Measurements from ENCODE around the gene MAP3K20. TPM values are rescaled to one million over a fixed set of nuclear protein-coding genes. Genes with fewer than 3 reads are reported as not detected.

MAP3K20 gene
- total and polyA plus RNA-seq, 2 donors (not counting 1 experiment from before 2014, with no cell fraction given), result 105 to 138 TPM

GRCh38 chr2:173239644-173240043 lies 164.0 kb downstream of the MAP3K20 start:
- no peaks in the 10 kb centered on the region for H3K27me3 ChIP-seq (ENCODE audit: control insufficient read depth, insufficient read depth, low read length)
- no peaks in the 10 kb centered on the region for H4K20me1 ChIP-seq (ENCODE audit: control insufficient read depth, extremely low read depth, insufficient read depth, low read length)
- TF ChIP-seq CTCF (conservative IDR thresholded peaks at IDR 0.05 in 1 of 2, IDR thresholded peaks at IDR 0.05 in 1 of 2; ENCODE audit: low read depth in 1 of 2, low read length in 2 of 2), result no peak
- no peak for TF ChIP-seq EZH2 (IDR thresholded peaks at IDR 0.05; ENCODE audit: low read length, missing control alignments)
- H3K27ac ChIP-seq (ENCODE audit: insufficient read depth, low read length), result no peak overlapping the region
- H3K4me2 ChIP-seq (ENCODE audit: extremely low read depth, insufficient read depth, low read length), result no peak overlapping the region
- no peak overlapping the region for H2AFZ ChIP-seq (ENCODE audit: low read length)
- no peak overlapping the region for H3K4me3 ChIP-seq (replicated peaks in 1 of 4; ENCODE audit: control extremely low read depth in 1 of 4, insufficient read depth in 1 of 4, low read depth in 3 of 4, low read length in 4 of 4)
- peaks cover 1% of the 10 kb centered on the region for H3K36me3 ChIP-seq (ENCODE audit: control insufficient read depth, insufficient read depth, low read length)
- H3K9me3 ChIP-seq (ENCODE audit: control insufficient read depth, insufficient read depth, low read depth, low read length), result no peaks in the 10 kb centered on the region
- H3K9ac ChIP-seq (ENCODE audit: insufficient read depth, low read length), result no peak overlapping the region
- DNase-seq (ENCODE audit: low read depth in 2 of 2), result no peak
- H3K79me2 ChIP-seq (ENCODE audit: control insufficient read depth, insufficient read depth, low read length), result no peaks in the 10 kb centered on the region
- H3K4me1 ChIP-seq (ENCODE audit: control insufficient read depth, extremely low read depth, insufficient read depth, low read length), result no peaks in the 10 kb centered on the region

GRCh38 chr2:173240083-173240482 lies 164.4 kb downstream of the MAP3K20 start:
- Histone ChIP-seq H3K4me3 (replicated peaks in 1 of 4; ENCODE audit: control extremely low read depth in 1 of 4, insufficient read depth in 1 of 4, low read depth in 3 of 4, low read length in 4 of 4) (no peak overlapping the region), H3K4me1 (ENCODE audit: control insufficient read depth, extremely low read depth, insufficient read depth, low read length) (no peaks in the 10 kb centered on the region), H3K79me2 (ENCODE audit: control insufficient read depth, insufficient read depth, low read length) (no peaks in the 10 kb centered on the region), H4K20me1 (ENCODE audit: control insufficient read depth, extremely low read depth, insufficient read depth, low read length) (no peaks in the 10 kb centered on the region), H3K4me2 (ENCODE audit: extremely low read depth, insufficient read depth, low read length) (no peak overlapping the region), H3K27me3 (ENCODE audit: control insufficient read depth, insufficient read depth, low read length) (no peaks in the 10 kb centered on the region), H3K27ac (ENCODE audit: insufficient read depth, low read length) (no peak overlapping the region), H3K36me3 (ENCODE audit: control insufficient read depth, insufficient read depth, low read length) (peaks cover 1% of the 10 kb centered on the region), H2AFZ (ENCODE audit: low read length) (no peak overlapping the region), H3K9me3 (ENCODE audit: control insufficient read depth, insufficient read depth, low read depth, low read length) (no peaks in the 10 kb centered on the region), H3K9ac (ENCODE audit: insufficient read depth, low read length) (no peak overlapping the region)
- TF ChIP-seq EZH2 (IDR thresholded peaks at IDR 0.05; ENCODE audit: low read length, missing control alignments) (no peak), CTCF (conservative IDR thresholded peaks at IDR 0.05 in 1 of 2, IDR thresholded peaks at IDR 0.05 in 1 of 2; ENCODE audit: low read depth in 1 of 2, low read length in 2 of 2) (no peak)
- no peak for DNase-seq (ENCODE audit: low read depth in 2 of 2)

- Histone ChIP-seq H3K9ac (ENCODE audit: insufficient read depth, low read length) (no peak overlapping the region), H3K36me3 (ENCODE audit: control insufficient read depth, insufficient read depth, low read length) (peaks cover 1% of the 10 kb centered on the region), H2AFZ (ENCODE audit: low read length) (no peak overlapping the region), H3K9me3 (ENCODE audit: control insufficient read depth, insufficient read depth, low read depth, low read length) (no peaks in the 10 kb centered on the region), H3K27ac (ENCODE audit: insufficient read depth, low read length) (no peak overlapping the region), H3K27me3 (ENCODE audit: control insufficient read depth, insufficient read depth, low read length) (no peaks in the 10 kb centered on the region), H3K4me2 (ENCODE audit: extremely low read depth, insufficient read depth, low read length) (no peak overlapping the region), H3K4me3 (replicated peaks in 1 of 4; ENCODE audit: control extremely low read depth in 1 of 4, insufficient read depth in 1 of 4, low read depth in 3 of 4, low read length in 4 of 4) (no peak overlapping the region), H3K4me1 (ENCODE audit: control insufficient read depth, extremely low read depth, insufficient read depth, low read length) (no peaks in the 10 kb centered on the region), H3K79me2 (ENCODE audit: control insufficient read depth, insufficient read depth, low read length) (no peaks in the 10 kb centered on the region), H4K20me1 (ENCODE audit: control insufficient read depth, extremely low read depth, insufficient read depth, low read length) (no peaks in the 10 kb centered on the region)
- no peak for DNase-seq (ENCODE audit: low read depth in 2 of 2)
- TF ChIP-seq CTCF (conservative IDR thresholded peaks at IDR 0.05 in 1 of 2, IDR thresholded peaks at IDR 0.05 in 1 of 2; ENCODE audit: low read depth in 1 of 2, low read length in 2 of 2) (no peak), EZH2 (IDR thresholded peaks at IDR 0.05; ENCODE audit: low read length, missing control alignments) (no peak)
Measured at GRCh38 chr2:173241643-173242042, 166.0 kb downstream of the MAP3K20 start.
